Measurements from ENCODE around the gene BATF.

BATF gene

GRCh38 chr14:75501080-75501479, 21.2 kb upstream of the BATF start:
- DNase-seq (ENCODE audit: low read depth) = no peak

GRCh38 chr14:75504411-75504810, 17.9 kb upstream of the BATF start:
- DNase-seq (ENCODE audit: low read depth) = no peak

- no peak for DNase-seq (ENCODE audit: low read depth)
Measured at GRCh38 chr14:75506930-75507329, 15.3 kb upstream of the BATF start.

GRCh38 chr14:75510547-75510946, 11.7 kb upstream of the BATF start:
- no peak for DNase-seq (ENCODE audit: low read depth)

GRCh38 chr14:75511201-75511600, 11.1 kb upstream of the BATF start:
- DNase-seq (ENCODE audit: low read depth) = no peak

GRCh38 chr14:75513911-75514672, 8.2 kb upstream of the BATF start:
- no peak for DNase-seq (ENCODE audit: low read depth)

GRCh38 chr14:75514673-75515628, 7.3 kb upstream of the BATF start:
- no peak for DNase-seq (ENCODE audit: low read depth)

GRCh38 chr14:75515629-75515996, 6.7 kb upstream of the BATF start:
- no peak for DNase-seq (ENCODE audit: low read depth)

GRCh38 chr14:75518625-75519024, 3.6 kb upstream of the BATF start:
- DNase-seq (ENCODE audit: low read depth) = no peak

GRCh38 chr14:75519394-75519793, 2.9 kb upstream of the BATF start:
- DNase-seq (ENCODE audit: low read depth) = no peak

- no peak for DNase-seq (ENCODE audit: low read depth)
Measured at GRCh38 chr14:75519826-75520728, 2.2 kb upstream of the BATF start.

- no peak for DNase-seq (ENCODE audit: low read depth)
Measured at GRCh38 chr14:75520852-75521251, 1.4 kb upstream of the BATF start.

- DNase-seq (ENCODE audit: low read depth) = no peak
Measured at GRCh38 chr14:75521415-75522199, 662 bp upstream of the BATF start.

GRCh38 chr14:75522983-75523318, 682 bp downstream of the BATF start:
- DNase-seq (ENCODE audit: low read depth) = no peak

- DNase-seq (ENCODE audit: low read depth) = no peak
Measured at GRCh38 chr14:75523771-75524171, 1.5 kb downstream of the BATF start.

GRCh38 chr14:75525969-75526368, 3.7 kb downstream of the BATF start:
- DNase-seq (ENCODE audit: low read depth) = no peak

GRCh38 chr14:75527449-75528163, 5.3 kb downstream of the BATF start:
- no peak for DNase-seq (ENCODE audit: low read depth)

GRCh38 chr14:75531256-75531655, 9.0 kb downstream of the BATF start:
- DNase-seq (ENCODE audit: low read depth) = no peak

GRCh38 chr14:75531660-75532317, 9.5 kb downstream of the BATF start:
- no peak for DNase-seq (ENCODE audit: low read depth)

Measured in stimulated activated CD8-positive, alpha-beta memory T cell treated with anti-CD3 and anti-CD28 coated beads, Interleukin-15, amount 100 ng/mL, for 24 hours (primary cell).